Hematopoietic multipotent progenitor cell treated with erythropoietin and hydrocortisone succinate and interleukin-3 and kit ligand, for 17 days (in vitro differentiated cells): ENCODE measurements around the gene PROSER3.
"Not testable (repeated sequence)": the region's sequence is repeated elsewhere in the genome, so short reads cannot be mapped to it uniquely, and the experiment has no call there.

Source experiments
- DNase-seq: peaks from one replicate; pipeline ENCODE4 v3.0.0-alpha.2; 2015; ENCODE audit warnings: low spot score

Gene PROSER3

DNA sequence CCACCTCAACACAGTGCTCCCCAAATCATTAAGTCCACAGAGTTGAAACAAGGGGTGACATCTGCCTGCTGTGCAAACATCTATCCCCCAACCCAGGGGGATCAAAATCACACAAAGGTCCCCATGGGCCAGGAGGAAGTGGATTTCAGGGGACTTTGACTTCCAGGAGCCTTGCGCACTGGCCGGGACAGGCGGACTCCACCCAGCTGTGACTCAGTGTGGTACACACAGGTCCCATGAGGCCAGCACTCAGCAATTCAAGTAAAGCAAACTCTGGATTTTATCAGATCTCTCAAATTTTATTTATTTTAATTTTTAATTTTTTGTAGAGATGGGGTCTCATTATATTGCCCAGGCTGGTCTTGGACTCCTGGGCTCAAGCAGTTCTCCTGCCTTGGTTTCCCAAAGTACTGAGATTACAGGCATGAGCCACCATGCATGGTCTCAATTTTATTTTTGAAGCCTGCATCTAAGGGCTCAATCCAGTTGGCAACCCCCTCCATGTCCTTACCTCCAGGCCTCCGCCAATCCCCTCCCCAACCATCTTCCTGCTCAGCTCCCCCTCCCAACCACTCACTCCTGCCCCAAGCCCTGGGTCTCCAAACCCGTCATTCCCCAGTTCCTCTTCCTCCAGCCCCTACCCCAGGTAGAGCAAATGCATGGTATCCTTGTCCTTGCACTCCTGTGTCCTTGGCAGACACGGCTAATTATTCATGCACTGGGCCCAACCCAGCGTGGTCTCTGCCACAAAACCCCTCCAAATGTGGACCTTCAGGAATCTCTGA is 35.6 kb downstream of the PROSER3 start:
- no peak for DNase-seq

DNA sequence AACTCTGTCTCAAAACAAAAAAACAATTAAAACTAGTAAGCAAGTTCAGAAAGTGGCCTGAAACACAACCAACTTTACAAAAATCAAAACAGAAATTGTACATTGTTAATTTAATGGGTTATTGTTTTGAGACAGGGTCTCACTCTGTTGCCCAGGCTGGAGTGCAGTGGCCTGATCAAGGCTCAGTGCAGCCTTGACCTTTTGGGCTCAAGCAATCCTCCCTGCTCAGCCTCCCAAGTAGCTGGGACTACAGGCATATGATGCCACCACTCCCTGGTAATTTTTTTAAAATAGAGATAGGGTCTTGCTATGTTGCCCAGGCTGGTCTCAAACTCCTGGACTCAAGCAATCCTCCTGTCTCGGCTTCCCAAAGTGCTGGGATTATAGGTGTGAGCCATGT is 37.6 kb downstream of the PROSER3 start:
- not testable (repeated sequence) for DNase-seq

DNA sequence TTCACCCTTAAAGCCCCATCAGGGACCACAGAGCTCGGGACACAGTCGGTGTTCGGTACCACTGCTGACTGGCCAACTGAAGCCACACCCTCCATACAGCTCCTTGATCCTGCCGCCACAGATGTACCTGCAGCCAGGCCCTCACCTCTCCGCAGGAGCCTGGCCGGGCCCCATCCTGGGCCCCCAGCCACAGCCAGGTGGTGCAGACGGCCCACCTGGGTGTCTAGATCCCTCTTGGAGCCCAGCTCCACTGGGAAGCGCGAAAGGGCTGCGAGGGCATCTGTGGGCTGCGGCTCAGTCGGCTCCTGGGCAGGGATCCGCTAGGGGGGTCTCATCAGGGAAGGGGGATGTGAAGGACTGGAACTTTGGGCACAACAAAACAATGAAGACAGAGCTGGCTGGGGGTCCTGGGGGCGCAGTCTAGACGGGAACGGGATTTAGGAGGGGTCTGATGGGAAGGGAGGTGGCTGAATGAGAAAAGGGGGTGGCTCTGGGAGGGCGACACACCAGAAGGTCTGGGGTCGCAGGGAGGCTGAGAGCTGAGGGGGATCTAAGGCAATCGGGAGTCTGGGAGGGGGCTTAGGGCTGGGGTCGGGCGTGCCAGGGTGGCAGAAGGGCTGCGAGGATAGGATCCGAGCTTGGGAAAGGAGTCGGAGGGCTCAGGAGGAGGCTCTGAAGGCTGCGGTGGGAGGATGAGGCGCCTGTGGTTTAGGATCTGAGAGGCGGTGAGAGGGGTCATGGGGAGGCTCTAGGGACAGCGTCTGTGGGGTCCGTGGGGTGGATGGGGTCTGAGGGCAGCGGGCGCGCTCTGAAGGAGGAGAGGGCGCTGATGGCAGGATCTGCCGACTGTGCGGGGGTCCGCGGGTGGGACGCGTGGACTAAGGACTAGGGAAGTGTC is 38.9 kb downstream of the PROSER3 start:
- no peak for DNase-seq

DNA sequence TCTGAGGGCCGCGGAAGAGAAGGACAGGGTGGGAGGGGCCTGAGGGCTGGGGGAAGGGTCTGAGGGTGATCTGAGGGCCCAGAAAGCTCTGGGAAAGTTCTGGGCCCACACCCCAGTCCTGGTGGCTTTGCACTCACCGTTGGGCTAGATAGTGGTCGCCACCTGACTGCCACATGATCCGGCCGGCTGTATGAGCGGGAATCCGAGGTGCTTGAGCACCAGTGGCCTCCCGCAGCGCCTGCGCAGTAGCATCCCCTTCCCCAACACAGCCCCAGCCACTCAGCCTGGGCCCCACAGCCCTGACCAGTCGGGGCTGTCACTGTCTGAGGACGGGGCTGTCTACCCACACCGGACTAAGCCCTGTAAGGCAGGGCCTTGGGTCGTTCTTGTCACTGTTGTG is 39.7 kb downstream of the PROSER3 start:
- no peak for DNase-seq

DNA sequence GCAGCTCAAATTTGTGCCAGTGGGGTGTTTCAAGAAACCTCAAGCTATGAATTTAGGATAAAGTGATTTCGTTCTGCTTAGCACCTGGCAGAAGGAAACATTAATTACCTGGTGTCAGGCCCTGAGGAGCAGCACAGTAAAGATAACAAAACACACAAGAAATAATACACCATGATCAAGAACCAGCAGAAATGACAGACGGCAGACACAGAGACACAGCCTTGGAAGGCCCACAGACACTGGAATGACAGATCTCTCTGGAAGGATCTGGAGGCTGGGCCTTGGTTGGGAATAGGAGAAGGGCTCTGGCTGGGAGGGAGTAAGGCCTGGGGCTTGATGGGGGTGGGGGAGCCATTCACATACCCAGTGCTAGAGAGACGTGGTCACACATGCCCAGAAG is 43.9 kb downstream of the PROSER3 start:
- no peak for DNase-seq

DNA sequence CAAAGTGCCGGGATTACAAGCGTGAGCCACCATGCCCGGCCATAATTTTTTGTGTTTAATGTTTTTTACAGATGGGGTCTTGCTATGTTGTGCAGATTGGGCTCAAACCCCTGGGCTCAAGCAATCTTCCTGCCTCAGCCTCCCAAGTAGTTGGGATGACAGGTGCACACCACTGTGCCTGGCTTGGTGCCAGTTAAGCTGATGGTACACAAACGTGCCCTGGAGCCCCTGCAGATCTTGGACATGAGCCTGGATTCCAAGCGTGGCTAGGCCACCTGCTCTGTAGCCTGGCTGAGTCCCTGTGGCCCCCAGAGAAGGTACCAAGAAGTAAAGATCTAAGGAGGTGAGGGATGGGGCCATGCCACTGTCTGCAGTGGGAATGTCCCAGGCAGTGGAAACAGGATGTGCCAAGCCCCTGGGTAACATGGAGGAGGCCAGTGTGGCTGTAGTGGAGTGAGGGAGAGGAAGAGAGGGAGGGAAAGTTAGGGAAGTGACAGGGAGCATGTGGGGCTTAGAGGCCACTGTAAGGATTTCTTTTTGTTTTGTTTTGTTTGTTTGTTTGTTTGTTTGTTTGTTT is 47.6 kb downstream of the PROSER3 start:
- no peak for DNase-seq

DNA sequence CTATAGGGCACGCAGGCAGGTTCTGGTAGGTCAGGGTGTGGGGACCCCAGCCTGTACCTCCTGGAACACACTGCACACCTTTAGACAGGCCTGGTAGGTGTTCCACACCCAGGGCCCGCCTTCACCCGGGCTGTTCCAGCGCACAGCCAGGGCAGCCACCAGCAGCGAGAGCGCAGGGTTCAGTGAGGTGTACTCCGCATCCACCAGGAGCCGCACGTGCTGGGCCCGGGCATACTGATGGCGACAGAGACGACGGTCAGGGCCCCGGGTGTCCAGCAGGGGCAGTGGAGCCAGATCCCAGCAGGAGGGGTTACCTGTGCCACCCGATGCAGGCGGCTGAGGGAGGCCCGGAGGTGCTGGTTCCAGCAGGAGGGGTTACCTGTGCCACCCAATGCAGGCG is 48.6 kb downstream of the PROSER3 start:
- DNase-seq = no peak

DNA sequence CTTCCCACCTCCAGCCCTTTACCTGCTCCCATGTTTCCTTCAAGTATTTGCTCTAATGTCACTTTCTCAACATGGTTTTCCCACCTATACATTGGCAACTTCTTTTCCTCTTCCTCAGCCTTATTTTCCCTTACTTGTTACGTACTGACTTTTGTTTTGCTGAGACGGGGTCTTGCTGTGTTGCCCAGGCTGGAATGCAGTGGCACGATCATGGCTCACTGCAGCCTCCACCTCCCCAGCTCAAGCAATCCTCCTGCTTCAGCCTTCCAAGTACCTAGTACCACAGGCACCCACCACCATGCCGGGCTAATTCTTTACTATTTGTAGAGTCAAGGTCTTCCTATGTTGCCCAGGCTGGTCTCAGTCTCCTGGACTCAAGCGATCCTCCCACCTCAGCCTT is 49.7 kb downstream of the PROSER3 start:
- DNase-seq = no peak

DNA sequence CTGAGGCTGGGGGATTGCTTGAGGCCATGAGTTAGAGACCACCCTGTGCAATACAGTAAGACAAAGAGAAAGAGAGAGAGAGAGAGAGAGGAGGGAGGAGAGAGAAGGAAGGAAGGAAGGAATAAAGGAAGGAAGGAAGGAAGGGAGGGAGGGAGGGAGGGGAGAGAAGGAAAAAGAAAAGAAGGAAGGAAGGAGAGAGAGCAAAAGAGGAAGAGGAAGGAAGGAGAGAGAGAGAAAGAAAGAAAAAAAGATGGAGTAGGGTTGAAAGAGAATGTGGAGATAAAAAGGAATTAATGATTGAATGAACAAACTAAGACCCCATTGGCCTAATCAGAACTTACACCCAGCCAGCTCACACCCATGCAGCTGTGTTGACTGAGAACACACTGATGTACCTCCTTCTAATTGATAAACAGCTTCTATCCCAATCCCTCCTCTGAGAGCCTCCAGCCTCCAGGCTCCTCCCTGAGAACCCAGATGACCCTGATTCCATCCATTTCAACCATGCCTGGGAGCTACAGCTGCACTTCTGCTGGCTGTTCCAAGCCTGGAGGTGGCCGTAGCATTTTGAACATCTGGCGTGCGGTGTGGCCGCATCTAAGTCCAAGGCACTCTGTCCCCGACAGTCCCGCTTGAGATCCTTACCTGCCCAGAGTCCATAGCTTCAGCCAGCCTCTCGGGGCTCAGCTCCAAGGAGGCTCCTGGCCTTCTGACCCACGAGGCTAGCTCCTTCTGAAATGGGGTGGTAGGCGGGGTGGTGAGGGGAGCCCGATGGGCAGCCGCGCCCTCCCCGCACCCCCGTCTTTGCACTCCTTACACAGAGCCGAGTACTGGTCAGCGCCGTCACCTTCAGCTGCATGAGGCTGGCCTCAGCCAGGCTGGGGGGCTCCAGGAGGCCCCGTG is 53.6 kb downstream of the PROSER3 start:
- no peak for DNase-seq

DNA sequence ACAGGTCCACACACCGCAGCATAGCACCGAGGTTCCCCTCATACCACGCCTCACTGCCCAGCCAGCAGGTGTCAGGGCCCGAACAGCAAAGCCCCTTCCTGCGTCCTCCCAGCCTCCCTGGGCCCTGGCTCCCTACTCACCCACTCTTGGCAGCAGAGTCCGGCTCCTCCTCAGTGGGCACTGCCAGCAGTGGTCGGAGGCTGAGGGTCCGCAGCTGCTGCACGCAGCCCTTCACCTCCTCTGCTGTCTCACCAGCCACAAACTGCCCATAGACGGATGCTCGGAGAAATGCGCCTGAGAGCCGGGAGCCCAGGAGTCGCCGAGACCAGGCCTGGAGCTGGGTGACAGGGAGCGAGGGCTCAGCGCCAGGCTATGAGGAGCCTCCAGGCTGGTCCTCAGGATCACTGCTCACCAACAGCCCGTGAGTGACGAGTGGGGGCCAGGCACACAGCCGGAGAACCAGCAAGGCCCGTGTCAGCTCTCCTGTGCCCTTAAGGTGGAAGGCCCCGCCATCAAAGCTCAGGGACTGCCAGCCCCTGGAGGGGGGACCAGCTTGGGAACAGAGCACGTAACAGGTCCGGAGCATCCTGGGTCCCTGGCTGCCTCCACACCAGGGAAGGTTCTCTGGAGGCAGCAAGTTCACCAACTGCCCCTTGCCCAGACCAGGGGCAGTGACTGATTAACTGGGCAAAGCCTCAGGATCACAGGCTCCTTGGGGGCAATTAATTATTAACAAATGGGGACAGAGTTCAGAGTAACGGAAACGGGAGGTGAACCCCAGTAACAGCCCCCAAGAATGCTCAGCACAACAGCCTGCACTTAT is 54.5 kb downstream of the PROSER3 start, which contains the start of gene PRODH2:
Gene PRODH2, minus strand, starts transcription at position 626 of the 823 bp plus-strand sequence. Its CDS starts 40 bp downstream, at position 586.
- no peak for DNase-seq

DNA sequence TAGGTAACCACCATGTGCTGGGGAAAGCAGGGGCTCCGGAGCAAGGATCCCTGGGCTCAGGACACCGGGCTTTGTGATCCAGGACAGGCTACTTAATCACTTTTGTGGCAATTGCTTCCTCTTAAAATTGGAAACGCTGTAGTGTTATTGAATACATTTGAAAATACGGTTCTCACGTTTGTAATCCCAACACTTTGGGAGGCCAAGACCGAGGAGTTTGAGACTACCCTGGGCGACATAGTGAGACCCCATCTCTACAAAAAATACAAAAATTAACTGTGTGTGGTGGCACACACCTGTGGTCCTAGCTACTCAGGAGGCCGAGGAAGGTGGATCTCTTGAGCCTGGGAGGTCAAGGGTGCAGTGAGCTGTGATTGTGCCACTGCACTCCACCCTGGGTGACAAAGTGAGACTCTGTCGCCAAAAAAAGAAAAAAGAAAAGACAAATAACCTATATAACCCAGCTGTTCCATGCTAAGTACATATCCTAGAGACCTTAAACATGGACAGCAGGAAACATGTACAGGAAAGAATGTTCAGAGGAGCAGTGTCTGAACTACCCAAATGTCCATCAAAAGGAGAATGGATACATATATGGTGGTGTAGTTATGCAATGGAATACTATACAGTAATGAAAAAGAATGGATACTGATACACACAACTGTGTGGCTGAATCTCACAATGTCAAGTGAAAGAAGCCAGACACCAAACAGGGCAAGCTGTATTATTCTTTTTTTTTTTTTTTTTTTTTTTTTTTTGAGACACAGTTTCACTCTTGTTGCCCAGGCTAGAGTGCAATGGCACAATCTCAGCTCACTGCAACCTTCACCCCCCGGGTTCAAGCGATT is 55.3 kb downstream of the PROSER3 start:
- no peak for DNase-seq

DNA sequence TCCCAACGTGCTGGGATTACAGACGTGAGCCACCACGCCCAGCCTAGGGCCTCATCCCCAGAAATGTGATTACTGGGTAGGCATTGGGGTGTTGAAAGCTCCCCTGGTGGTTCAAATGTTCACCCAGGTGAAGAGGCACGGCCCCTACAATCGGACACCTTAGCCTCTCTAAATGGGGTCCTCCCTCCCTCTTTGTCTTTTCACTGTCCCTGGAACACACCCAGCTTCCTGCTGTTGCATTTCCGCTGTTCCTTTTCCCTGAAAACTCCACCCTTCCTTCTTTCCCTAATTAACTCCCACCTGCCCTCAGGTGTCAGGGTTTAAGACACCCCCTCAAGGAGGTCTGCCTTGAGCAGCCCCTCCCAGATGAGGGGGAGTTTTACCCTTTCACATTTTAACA is 58.3 kb downstream of the PROSER3 start:
- DNase-seq = no peak

DNA sequence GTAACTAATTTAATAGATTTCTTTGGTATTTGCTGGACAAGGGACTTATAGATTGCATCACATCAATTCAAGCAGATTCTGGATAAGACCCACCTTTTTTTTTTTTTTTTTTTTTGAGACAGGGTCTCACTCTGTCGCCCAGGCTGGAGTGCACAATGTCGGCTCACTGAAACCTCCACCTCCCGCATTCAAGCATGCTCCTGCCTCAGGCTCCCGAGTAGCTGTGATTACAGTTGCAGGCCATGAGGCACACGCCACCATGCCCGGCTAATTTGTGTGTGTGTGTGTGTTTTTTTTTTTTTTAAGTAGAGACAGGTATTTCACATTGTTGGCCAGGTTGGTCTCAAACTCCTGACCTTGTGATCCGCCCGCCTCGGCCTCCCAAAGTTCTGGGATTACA is 58.9 kb downstream of the PROSER3 start:
- DNase-seq = no peak

DNA sequence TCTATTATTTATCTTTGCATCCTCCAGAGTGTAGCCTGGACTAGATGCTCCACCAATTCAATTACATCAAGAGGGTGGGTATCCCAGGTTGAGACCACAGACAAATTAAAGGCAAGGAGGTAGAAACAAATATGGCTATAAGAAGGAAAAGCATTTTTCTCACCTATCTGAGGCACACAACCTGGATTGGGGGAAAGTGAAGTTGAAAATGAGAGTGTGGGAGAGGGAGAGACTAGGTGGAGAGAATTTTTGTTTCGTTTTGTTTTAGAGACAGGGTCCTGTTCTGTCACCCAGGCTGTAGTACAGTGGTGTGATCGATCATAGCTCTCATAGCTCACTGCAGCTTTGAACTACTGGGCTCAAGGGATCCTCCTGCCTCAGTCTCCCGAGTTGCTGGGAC is 60.5 kb downstream of the PROSER3 start:
- DNase-seq = no peak
